Measurements from ENCODE around the gene MAVS.
"Not testable (repeated sequence)": the region's sequence is repeated elsewhere in the genome, so short reads cannot be mapped to it uniquely, and the experiment has no call there.

Gene MAVS

DNA sequence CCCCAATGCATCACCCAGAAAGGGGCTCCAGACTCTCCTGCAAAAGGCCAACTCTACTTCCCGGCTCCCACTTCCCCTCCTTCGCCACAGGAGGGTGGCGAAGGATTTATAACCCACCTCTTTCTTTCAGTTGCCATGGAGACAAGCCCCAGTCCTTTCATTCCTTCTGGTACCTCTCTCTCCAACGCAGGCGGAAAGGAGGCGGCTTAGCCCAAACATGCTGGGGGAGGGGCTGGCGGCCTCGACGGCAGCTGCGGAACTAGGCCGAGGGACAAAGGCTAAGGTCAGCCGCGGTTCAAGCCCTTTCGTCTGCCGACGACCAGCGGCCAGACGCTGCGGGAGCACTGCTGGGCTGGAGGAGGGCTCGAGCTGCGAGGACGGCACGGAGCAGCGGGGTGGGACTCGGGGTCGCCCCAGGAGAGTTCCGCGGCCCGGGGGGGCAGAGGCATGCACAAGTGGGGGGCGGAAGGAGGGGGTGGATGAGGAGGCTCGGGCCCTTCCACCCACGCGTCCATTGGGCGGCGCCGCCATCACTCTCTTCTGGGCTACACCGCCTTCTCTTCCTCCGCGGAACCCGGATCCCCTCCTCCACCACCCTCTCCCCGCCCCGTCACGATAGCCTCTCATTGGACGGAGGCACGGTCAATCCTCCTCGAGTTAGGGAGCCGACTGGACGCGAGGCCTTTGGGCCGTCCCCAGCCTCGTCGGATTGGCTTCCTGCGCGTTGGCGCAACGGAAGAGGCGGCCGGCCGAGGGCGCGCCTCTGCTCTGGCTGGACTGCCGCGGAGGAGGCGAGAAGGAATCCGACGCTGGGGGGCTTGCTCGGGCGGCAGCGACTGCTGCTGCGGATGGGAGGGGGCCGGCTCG is 42.2 kb downstream of the MAVS start, which contains the start of gene PANK2:
Gene PANK2, plus strand, starts transcription at position 766 of the 867 bp plus-strand sequence.
- DNase-seq (ENCODE audit: low read depth) = peak; percentile 98

DNA sequence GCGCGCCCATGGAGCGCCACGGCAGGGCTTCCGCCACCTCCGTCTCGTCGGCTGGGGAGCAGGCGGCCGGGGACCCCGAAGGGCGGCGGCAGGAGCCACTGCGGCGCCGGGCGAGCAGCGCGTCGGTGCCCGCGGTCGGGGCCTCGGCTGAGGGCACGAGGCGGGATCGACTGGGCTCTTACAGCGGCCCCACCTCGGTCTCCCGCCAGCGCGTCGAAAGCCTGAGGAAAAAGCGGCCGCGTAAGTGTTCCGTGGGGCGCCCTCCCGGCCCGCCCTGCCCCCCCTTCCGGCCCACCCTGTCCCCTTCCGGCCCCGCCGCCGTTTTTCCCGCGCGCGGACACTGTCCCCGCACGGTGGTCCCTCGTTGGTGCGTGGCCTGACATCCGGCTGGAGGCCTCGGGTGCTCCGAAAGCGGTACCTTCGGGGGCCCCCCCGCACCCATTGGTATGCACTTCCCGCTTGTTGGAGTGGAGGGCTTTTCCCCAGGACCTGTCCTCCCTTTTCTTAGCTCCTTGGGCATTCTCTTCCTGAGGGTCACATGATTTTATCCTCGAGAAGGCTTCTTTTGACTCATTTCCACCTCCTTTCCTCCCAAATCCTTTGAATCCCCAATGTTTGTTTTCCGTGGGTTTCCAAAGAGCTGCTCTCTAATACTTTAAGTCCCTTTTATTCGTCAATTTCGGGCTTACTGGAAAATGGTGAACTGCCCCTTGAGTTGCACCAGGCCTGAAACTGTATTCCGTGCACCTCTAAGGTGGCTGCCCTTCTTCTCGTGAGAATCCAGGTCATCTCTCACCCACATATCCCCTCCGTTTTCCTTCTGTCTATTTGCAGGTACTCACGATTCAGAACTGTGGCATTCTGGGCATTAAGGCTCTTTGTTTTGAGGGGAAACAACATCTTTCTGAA is 43.1 kb downstream of the MAVS start:
- no peak for DNase-seq (ENCODE audit: low read depth)

DNA sequence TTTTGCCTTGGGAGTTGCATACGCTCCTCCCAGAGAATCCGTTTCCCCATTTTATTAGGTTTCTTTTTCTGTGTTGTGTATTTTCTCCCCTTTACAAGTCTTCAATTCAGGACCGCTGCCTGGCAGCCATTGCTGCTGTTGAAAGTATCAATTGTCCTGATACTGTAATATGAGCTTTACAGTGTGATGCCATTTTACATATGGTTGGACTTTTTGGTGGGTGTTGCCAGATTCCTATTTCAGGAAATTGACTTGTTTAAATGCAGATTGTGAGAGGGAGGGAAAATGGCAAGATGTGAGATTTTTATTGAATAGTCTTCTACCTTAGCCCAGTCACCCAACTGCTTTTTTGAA is 43.7 kb downstream of the MAVS start:
- no peak for DNase-seq (ENCODE audit: low read depth)

DNA sequence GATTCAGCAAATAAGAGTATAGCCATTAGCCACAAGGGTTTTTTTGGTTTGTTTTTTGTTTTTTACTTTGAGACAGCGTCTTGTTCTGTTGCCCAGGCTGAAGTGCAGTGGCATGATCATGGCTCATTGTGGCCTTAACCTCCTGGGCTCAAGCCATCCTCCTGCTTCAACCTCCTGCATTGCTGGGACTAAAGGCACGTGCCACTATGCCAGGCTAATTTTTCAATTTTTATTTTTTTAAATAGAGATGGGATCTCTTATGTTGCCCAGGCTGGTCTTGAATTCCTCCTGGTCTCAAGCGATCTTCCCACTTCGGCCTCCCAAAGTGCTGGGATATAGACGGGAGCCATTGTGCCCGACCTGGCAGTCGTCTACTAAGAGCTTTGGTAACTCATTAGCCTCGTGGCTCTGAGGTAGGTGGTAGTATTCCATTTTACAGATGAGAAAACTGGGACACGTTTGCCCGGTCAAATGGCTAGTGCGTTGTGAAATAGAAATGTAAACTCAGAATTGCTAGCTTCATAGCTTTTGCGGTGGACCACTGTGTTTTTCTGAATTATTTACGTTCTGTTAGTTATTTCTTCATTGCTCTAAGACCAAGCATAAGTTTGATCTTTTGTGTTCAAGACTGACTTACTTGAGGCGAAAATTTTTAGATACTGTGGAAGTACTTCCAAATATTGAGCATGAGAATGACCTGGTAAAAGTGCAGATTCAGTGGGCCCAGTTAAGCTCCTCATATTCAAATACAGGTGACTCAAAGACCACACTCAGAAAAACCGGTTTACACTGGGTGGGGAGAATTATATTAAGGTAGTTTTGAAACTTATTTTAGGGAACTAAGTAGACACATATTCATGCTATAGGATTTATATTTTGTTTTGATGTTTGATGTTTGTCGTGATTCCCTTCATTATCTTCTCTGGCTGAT is 44.6 kb downstream of the MAVS start:
- no peak for DNase-seq (ENCODE audit: low read depth)

DNA sequence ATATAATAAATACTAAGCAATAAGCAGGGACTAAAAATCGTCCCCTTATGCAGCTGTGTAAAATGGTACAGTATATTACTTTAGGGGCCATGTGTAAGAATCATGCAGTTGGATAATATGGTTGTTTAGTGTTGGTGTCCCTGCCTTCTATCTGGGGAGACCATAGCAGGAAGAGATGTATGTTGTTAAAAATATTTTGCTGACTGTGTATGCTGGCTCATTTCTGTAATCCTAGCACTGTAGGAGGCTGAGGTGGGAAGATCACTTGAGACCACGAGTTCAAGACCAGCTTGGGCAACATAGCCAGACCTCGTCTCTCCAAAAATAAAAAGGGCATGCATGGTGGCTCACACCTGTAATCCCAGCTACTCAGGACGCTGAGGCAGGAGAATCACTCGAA is 48.2 kb downstream of the MAVS start:
- DNase-seq (ENCODE audit: low read depth) = no peak

DNA sequence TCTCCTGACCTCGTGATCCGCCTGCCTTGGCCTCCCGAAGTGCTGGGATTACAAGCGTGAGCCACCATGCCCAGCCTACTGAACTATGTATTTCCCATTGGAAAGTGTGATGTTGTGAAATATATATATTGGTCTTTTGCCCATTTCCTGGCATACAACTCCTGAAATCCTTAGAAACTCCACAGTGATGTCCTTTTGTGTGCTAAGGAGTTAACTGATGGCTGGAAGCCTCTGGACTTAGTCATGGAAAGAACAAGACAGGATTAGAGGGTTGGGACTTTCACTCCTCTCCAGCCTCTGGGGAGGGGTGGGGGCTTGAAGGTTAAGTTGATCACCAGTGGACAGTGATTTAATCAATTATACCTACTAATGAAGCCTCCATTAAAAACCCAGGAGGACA is 49.7 kb downstream of the MAVS start:
- DNase-seq (ENCODE audit: low read depth) = no peak

DNA sequence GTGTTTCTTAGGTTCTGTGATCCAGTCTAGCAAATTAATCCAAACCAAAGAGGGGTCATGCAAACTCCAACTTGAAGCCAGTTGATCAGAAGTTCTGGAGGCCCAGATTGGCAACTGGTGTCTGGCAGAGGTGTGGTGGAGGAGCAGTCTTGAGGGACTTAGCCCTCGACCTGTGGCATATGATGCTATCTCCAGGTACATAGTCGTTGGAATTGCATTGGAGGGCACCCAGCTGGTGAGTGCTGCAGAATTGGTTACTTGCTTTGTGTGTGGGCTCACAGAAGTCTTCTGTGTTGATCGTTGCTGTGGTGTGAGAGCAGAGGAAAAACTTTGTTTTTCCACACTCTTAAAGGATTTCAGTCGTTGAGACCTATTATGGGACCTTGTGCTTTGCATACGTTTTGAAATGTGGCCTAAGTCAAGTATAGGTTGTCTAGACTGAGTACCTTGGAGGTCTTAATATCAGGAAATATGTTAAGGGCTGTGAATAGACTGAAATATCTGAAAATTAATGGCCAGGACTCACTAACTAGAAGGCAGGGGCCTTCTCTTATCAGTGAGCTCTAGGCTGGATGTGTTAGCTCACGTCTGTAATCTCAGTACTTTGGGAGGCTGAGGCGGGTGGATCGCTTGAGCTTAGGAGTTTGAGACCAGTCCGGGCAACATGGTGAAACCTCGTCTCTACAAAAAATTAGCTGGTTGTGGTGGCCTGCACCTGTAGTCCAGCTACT is 50.4 kb downstream of the MAVS start:
- DNase-seq (ENCODE audit: low read depth) = no peak

DNA sequence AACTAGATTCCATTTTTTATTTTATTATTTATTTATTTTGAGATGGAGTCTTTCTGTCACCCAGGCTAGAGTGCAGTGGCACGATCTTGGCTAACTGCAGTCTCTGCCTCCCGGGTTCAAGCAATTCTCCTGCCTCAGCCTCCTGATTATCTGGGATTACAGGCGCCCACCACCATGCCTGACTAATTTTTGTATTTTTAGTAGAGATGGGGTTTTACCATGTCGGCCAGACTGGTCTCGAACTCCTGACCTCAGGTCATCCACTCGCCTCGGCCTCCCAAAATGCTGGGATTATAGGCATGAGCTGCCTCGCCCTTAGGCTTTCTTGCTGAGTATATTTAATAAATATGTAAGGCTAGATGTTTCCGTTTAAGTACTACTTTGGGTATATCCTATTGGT is 51.5 kb downstream of the MAVS start:
- not testable (repeated sequence) for DNase-seq (ENCODE audit: low read depth)

DNA sequence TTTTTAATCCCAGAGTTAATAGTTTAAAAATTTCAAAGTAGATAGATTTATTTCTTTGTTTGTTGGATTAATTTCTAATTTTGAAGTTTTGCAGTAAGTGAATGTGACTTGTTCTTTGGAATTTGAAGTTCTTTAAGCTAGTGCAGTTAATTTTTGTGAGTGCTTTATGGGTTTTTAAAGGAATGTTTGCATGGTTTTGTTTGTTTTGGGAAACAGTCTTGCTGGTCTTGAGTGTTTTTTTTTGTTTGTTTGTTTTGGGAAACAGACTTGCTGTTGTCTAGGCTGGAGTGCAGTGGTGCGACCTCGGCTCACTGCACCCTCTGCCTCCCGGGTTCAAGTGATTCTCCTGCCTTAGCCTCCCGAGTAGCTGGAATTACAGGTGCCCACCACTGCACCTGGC is 52.0 kb downstream of the MAVS start:
- no peak for DNase-seq (ENCODE audit: low read depth)

DNA sequence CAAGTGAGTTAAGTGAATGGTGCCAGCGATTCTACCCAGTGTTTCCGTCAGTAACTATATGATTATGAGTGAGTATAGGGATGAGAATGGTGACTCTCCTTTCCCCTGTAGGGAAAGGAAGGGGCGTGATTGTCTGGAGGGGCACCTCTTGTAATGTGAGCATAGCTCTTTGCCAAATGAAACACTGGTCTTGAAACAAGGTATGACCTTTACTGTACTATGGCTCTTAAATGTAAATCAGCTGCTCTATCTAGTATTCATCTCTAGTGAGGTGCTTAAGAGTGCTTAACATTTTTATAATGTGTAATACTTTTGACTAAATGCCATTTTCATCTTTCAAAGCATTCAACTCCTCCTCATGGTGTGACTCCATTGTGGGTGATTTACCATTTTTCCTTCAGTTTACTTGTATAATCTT is 53.6 kb downstream of the MAVS start:
- no peak for DNase-seq (ENCODE audit: low read depth)

DNA sequence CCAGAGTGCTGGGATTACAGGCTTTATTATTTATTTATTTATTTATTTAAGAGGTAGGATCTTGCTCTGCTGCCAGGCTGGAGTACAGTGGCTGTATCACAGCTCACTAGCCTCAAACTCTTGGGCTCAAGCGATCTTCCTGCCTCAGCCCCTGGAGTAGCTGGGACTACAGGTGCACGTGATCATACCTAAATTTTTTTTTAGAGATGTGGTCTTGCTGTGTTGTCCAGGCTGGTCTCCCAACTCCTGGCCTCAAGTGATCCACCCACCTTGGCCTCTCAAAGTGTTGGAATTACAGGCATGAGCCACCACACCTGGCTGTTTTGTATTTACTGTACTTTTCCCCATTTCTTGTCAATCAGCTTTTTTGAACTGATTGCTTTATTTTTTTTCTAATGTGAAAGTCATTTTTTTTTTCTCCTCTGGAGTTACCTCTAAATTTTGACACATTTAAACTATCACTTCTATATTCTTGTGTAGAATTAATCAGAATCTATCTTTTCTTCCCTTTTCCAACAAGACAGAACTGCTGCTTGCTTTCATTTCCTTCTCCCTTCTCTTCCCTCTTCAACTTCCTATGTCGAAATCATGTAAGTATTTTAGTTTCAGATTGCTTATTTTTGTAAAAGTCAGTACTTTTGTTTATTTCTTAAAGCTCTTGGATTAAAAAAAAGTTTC is 54.5 kb downstream of the MAVS start:
- DNase-seq (ENCODE audit: low read depth) = no peak

DNA sequence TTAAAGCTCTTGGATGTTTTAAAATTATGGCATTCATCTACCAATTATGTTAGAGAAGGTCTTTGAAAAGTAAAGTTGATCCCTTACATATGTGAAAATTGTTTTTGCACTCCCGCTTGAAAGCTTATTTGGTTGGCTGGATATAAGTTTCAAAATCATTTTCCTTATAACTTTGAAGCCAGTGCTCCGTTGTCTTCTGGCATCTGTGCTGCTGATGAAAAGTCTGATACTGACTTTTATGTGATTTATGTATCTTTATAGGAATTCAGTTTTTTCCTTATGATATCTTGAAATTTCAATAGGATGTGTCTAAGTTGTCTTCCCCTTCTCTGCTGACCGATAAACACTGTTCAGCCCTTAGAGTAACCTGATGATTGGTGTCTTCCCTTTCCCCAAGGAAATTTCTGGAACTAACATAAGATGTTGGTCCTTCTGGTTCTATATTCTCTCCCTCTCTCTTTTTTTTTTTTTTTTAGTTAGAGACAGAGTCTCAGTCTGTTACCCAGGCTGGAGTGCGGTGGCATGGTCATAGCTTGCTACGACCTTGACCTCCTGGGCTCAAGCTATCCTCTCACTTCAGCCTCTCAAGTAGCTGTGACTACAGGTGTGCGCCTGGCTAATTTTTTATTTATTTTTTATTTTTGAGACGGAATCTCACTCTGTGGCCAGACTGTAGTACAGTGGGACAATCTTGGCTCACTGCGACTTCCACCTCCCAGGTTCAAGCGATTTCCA is 55.2 kb downstream of the MAVS start:
- no peak for DNase-seq (ENCODE audit: low read depth)

DNA sequence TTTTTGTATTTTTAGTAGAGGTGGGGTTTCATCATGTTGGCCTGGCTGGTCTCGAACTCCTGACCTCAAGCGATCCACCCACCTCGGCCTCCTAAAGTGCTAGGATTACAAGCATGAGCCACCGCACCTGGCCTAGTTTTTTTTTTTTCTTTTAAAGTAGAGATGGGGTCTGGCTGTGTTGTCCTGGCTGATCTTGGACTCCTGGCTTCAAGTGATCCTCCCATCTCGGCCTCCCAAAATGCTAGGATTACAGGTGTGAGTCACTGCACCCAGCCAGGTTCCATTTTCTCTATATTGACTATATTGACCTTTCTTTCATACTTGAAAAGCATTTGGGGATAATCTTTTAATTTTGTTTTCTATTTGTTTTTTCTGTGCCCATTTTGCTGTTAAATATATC is 55.8 kb downstream of the MAVS start:
- DNase-seq (ENCODE audit: low read depth) = no peak

DNA sequence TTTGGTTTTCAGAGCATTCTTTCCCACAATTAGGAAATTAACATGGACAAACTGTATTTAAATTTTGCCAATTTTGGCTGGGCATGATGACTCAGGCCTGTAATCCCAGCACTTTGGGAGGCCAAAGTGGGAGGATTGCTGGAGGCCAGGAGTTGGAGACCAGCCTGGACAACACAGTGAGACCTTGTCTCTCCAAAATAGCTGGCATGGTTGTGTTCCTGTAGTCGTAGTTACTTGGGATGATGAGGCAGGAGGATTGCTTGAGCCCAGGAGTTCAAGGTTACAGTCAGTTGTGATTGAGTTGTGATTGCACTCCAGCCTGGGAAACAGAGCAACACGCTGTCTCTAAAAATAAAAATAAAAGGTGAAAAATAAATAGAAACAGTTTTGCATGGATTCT is 57.6 kb downstream of the MAVS start:
- DNase-seq (ENCODE audit: low read depth) = no peak

DNA sequence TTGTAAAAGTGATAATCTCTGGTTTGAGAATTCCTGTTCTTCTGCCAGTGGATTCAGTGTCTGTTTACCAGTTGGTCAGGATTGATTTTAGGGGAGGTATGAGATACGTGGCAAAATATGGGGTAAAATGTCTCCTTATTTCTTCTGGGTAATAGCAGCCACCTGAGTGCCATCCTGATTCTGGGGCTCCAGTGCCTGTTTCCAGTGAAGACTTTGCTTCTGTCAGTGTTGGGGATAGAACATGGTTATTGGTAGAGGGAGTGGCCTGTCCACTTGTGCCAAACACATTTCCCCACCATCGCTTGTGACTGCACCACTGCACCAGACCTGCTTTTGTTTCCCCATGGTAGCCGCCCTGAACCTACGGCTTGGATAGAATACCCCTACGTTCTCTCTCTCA is 58.2 kb downstream of the MAVS start:
- DNase-seq (ENCODE audit: low read depth) = no peak

DNA sequence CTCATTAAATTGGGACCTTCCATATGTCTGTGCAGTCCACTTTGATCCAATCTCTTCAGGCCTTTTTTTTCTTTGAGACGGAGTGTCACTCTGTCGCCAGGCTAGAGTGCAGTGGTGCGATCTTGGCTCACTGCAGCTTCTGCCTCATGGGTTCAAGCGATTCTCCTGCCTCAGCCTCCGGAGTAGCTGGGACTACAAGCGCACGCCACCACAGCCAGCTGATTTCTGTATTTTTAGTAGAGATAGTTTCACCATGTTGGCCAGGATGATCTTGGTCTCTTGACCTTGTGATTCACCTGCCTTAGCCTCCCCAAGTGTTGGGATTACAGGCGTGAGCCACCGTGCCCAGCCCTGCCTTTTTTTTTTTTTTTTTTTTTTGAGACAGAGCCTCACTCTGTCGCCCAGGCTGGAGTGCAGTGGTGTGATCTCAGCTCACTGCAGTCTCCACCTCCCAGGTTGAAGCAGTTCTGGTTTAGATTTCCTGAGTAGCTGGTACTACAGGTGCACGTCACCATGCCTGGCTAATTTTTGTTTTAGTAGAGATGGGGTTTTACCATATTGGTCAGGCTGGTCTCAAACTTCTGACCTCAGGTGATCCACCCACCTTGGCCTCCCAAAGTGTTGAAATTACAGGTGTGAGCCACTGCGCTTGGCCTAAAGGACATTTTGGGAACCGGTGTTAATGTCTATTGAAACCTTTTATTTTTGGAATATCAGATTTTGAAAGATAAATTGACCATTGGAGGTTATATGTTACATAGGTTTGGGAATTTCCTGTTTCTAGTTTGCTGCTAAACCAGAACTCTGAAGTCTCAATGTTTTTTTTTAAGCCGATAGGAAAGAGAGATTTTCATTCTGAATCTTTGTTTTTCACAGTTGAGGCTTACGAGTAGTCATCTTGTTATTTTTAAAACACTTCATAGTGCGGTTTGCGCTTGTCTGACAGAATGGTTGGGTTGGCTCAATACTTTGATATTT is 60.4 kb downstream of the MAVS start:
- not testable (repeated sequence) for DNase-seq (ENCODE audit: low read depth)

DNA sequence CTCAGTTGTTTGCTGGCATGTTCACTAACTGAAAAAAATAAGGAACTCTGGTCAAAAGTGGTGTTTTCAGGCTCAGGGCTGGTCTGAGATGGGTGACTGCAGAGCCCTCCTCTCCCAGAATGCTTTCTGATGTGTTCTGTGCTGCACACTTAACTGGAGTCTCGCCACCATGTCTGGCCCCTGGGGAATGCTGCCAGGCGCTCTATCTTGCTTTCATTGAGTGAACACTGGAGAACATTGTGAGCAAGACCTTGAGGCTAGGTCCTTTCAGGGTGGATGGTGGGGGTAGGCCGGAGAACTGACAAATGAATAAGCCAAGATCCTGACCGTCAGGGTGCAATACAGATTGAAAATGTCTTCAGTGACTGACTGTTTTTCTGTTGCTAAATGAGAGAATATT is 62.0 kb downstream of the MAVS start:
- DNase-seq (ENCODE audit: low read depth) = no peak

DNA sequence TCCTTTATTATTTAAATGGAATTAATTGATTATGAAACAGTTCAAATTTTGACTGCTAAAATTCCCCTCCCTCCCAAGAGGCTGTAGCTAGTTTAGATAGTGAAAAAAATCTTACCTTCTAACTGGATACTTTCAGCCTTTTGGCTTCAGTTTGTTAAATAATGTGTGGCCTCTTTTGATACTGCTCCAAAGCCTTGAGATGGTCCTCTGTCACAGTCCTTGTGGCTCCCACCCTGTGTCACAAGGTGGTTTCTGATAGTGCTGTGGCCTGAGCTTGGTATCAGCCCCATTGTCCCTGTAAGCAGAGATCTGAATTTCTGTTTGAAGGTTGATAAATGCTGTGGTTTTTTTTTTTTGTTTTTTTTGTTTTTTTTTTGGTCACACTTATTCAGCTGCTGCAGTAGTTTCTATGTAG is 63.3 kb downstream of the MAVS start:
- DNase-seq (ENCODE audit: low read depth) = no peak

DNA sequence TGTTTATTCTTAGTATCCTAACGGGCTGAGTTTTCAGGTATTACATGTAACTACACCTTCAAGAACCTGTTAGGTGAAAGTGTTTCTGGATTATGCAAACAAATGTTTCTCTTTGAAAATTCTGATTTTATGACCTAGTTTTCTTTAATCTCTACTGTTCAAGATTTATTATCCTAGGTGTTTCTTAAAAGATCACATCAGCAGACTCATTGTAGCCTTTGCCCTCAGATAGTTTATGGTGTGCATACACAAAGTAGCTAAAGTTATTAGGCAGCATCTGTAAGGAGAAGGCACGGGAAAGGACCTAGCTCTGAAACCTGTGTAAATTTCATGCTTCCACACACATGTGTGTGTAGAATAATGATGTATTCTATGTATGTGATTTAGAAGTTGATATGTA is 64.2 kb downstream of the MAVS start:
- DNase-seq (ENCODE audit: low read depth) = no peak

All from HS-27A (cell line).